Thyroid gland (tissue), 4 donors: ENCODE data around the gene ABAT. TPM values are rescaled to one million over a fixed set of nuclear protein-coding genes. Genes with fewer than 3 reads are reported as not detected.

ENCODE experiments used
- DNase-seq, 2 donors: peaks; one replicate each; pipeline ENCODE4 v3.0.0-alpha.2; 2019
- H3K27ac ChIP-seq, 3 donors: fragments of 200-600 bp; sonication (generic); 1 replicate in 2 of 3; 2 replicates in 1 of 3; pipeline ENCODE4 v1.5.1; 2016 to 2019; ENCODE audit warnings: mild to moderate bottlenecking in 1 of 3, moderate library complexity in 1 of 3
- H3K27me3 ChIP-seq: fragments of 200-600 bp; sonication (generic); one replicate; pipeline ENCODE4 v1.5.1; 2019
- H3K36me3 ChIP-seq, 2 donors: fragments of 200-600 bp; sonication (generic); one replicate each; pipeline ENCODE4 v1.5.1; 2016 to 2019
- H3K4me1 ChIP-seq, 2 donors: fragments of 200-600 bp; sonication (generic); one replicate each; pipeline ENCODE4 v1.5.1; 2017 to 2019
- H3K4me3 ChIP-seq, 3 donors: fragments of 200-600 bp; sonication (generic); replicated peaks in 1 of 3; 1 replicate in 2 of 3; 2 replicates in 1 of 3; pipeline ENCODE4 v1.5.1; 2016; ENCODE audit warnings: mild to moderate bottlenecking in 1 of 3
- H3K9me3 ChIP-seq: fragments of 200-600 bp; sonication (generic); one replicate; pipeline ENCODE4 v1.5.1; 2017
- CTCF ChIP-seq, 6 experiments: fragments of 200-600 bp in 3 of 6; fragments of 450-650 bp in 3 of 6; sonication (generic) in 3 of 6; IDR thresholded peaks; one replicate each; pipeline ENCODE4 v1.5.1; 2016 to 2019; ENCODE audit warnings: antibody characterized with exemption in 6 of 6, mild to moderate bottlenecking in 2 of 6, inconsistent platforms in 1 of 6, moderate library complexity in 1 of 6
- POLR2A ChIP-seq, 2 donors: fragments of 450-650 bp; IDR thresholded peaks; one replicate each; pipeline ENCODE4 v1.6.1; 2017; ENCODE audit warnings: antibody characterized with exemption in 2 of 2, mild to moderate bottlenecking in 2 of 2, moderate library complexity in 1 of 2
- WGBS, 2 donors: methylation state at CpG; one replicate each; pipeline ENCODE4 v1.1.5; 2017; 5-methylcytosine and 5-hydroxymethylcytosine counted together
- intact Hi-C: fragments of 100-400 bp; cut with DNase I; formaldehyde crosslinking; loops from one replicate; pipeline ENCODE4 v1.15.1; 2023
- total RNA-seq, 4 donors: library from RNA; depleted of rRNA; stranded (reverse); fragments of >200 nt; gene quantifications; one replicate each; pipeline ENCODE4 v1.2.3, GENCODE V29; 2016

Gene ABAT
- total RNA-seq, 4 donors from 2014 or later = 10.9 to 53.7 (median 35.9) TPM

- Histone ChIP-seq H3K9me3 (no peaks in the 10 kb centered on the region), H3K4me3 (no peak overlapping the region), H3K27me3 (no peaks in the 10 kb centered on the region), H3K36me3 (peaks cover 0 to 6% of the 10 kb centered on the region in 2 donors), H3K27ac (no peak overlapping the region), H3K4me1 (no peaks in the 10 kb centered on the region)
- intact Hi-C loops = no loop called here
- DNase-seq = no peak
- no peak for TF ChIP-seq POLR2A (IDR thresholded peaks at IDR 0.05)
- no peak for TF ChIP-seq CTCF (IDR thresholded peaks at IDR 0.05)
- WGBS, 2 donors = 91% methylated on average over 18 of the region's 18 CpGs
These were observed 90.3 kb downstream of the ABAT start for GRCh38 chr16:8764525-8765250.

DNA sequence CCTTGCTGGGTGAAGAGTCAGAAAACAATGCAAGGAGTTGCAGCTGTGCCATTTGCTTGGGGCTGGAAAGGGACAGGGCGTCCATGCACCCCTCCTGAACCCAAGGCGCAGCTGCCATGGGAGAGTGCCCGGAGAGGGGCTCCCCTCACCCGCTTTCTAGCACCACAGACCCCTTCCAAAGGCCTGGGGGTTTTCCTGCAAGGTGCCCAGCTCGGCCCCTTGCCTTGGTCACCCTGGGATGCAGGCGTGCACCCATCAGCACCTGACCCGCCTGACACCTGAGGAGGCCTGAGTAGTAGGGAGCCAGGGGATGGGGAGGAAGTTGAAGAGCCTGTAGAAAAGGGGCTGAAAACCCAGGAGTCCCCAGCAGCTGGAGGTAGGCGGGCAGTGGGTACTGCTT lies 92.8 kb downstream of the ABAT start:
- Histone ChIP-seq H3K36me3 (peaks cover 0 to 6% of the 10 kb centered on the region in 2 donors), H3K27me3 (no peaks in the 10 kb centered on the region), H3K4me1 (no peaks in the 10 kb centered on the region), H3K4me3 (no peak overlapping the region), H3K9me3 (no peaks in the 10 kb centered on the region), H3K27ac (no peak overlapping the region)
- no peak for DNase-seq
- intact Hi-C loops = no loop called here
- WGBS, 2 donors = 98 to 100% methylated on average over 6 to 8 of the region's 8 CpGs
- no peak for TF ChIP-seq CTCF (IDR thresholded peaks at IDR 0.05)
- TF ChIP-seq POLR2A (IDR thresholded peaks at IDR 0.05) = no peak

GRCh38 chr16:8768283-8768682 lies 93.9 kb downstream of the ABAT start:
- no peak for DNase-seq
- Histone ChIP-seq H3K4me1 (no peaks in the 10 kb centered on the region), H3K4me3 (no peak overlapping the region), H3K9me3 (no peaks in the 10 kb centered on the region), H3K27ac (no peak overlapping the region), H3K36me3 (peaks cover 0 to 6% of the 10 kb centered on the region in 2 donors), H3K27me3 (no peaks in the 10 kb centered on the region)
- TF ChIP-seq POLR2A (IDR thresholded peaks at IDR 0.05) = no peak
- no peak for TF ChIP-seq CTCF (IDR thresholded peaks at IDR 0.05)
- intact Hi-C loops = no loop called here
- WGBS, 2 donors = 91 to 96% methylated on average over 12 of the region's 12 CpGs

GRCh38 chr16:8768692-8769091 lies 94.3 kb downstream of the ABAT start:
- no peak overlapping the region for H3K27ac ChIP-seq
- no peaks in the 10 kb centered on the region for H3K27me3 ChIP-seq
- H3K9me3 ChIP-seq = no peaks in the 10 kb centered on the region
- no peak for DNase-seq
- H3K4me3 ChIP-seq = no peak overlapping the region
- H3K4me1 ChIP-seq = no peaks in the 10 kb centered on the region
- intact Hi-C loops = no loop called here
- peaks cover 0 to 6% of the 10 kb centered on the region in 2 donors for H3K36me3 ChIP-seq
- TF ChIP-seq POLR2A (IDR thresholded peaks at IDR 0.05) = no peak
- TF ChIP-seq CTCF (IDR thresholded peaks at IDR 0.05) = no peak
- 79 to 82% methylated on average over 11 to 12 of the region's 12 CpGs for WGBS, 2 donors

- no peak overlapping the region for H3K4me3 ChIP-seq
- H3K27ac ChIP-seq = no peak overlapping the region
- H3K36me3 ChIP-seq = peaks cover 0 to 7% of the 10 kb centered on the region in 2 donors
- WGBS, 2 donors = 76 to 80% methylated on average over 3 of the region's 3 CpGs
- TF ChIP-seq POLR2A (IDR thresholded peaks at IDR 0.05) (no peak), CTCF (IDR thresholded peaks at IDR 0.05) (no peak)
- intact Hi-C loops = no loop called here
- no peaks in the 10 kb centered on the region for H3K27me3 ChIP-seq
- H3K9me3 ChIP-seq = no peaks in the 10 kb centered on the region
- no peak for DNase-seq
- peaks cover 0 to 3% of the 10 kb centered on the region in 2 donors for H3K4me1 ChIP-seq
These were observed 99.1 kb downstream of the ABAT start for GRCh38 chr16:8773537-8773936.
